D721Med (cell line): ENCODE measurements around the gene XG.

ENCODE experiments used
- DNase-seq: peaks from one replicate; pipeline ENCODE4 v3.0.0; 2011; ENCODE audit warnings: low spot score; ENCODE audit not compliant: insufficient read length
- FAIRE-seq: peaks from 2 replicates; lab custom pipeline; 2011; peaks lifted over from hg19 to GRCh38; lab: Jason Lieb, UNC
- TF ChIP-seq, protein P1 (sequence below): IDR thresholded peaks from 2 replicates; pipeline ENCODE4 v1.5.1; 2012; ENCODE audit warnings: mild to moderate bottlenecking, control low read depth; ENCODE audit not compliant: insufficient read depth; ENCODE audit errors: missing control alignments

XG gene

DNA sequence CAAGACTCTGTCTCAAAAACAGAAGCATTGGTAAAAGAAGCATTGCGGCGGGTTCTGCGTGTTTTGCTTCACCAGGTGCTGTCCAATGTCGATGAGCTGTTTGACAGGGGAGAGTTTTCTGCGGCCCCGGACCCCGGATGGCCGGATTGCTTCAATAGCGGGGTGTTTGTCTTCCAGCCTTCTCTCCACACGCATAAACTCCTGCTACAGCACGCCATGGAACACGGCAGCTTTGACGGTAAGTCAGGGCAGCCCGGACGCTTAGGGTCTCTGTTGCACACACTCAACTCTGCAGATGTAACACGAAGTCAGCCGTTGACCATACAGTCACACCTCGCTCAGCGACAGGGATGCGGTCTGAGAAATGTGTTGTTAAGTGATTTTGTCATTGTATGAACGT, 103.1 kb downstream of the XG start:
- TF ChIP-seq, protein P1, sequence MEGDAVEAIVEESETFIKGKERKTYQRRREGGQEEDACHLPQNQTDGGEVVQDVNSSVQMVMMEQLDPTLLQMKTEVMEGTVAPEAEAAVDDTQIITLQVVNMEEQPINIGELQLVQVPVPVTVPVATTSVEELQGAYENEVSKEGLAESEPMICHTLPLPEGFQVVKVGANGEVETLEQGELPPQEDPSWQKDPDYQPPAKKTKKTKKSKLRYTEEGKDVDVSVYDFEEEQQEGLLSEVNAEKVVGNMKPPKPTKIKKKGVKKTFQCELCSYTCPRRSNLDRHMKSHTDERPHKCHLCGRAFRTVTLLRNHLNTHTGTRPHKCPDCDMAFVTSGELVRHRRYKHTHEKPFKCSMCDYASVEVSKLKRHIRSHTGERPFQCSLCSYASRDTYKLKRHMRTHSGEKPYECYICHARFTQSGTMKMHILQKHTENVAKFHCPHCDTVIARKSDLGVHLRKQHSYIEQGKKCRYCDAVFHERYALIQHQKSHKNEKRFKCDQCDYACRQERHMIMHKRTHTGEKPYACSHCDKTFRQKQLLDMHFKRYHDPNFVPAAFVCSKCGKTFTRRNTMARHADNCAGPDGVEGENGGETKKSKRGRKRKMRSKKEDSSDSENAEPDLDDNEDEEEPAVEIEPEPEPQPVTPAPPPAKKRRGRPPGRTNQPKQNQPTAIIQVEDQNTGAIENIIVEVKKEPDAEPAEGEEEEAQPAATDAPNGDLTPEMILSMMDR = no peak
- no peak for FAIRE-seq
- DNase-seq = no peak

DNA sequence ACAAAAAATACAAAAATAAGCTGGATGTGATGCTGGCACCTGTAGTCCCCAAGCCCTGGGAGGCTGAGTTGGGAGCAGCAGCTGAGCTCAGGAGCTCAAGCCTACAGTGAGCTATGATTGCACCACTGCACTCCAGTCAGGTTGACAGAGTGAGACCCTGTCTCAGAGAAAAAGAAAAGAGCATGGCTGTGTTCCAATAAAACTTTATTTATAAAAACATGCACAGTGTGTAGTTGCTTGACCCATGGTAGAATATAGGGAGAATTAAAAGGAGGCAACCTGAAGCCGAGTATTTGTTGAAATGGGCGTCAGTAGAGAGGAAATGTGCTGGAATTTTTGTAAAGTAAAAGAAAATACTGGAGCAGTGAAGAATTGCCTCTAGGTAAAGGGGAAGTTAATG, 103.9 kb downstream of the XG start:
- TF ChIP-seq, protein P1 = no peak
- no peak for FAIRE-seq

DNA sequence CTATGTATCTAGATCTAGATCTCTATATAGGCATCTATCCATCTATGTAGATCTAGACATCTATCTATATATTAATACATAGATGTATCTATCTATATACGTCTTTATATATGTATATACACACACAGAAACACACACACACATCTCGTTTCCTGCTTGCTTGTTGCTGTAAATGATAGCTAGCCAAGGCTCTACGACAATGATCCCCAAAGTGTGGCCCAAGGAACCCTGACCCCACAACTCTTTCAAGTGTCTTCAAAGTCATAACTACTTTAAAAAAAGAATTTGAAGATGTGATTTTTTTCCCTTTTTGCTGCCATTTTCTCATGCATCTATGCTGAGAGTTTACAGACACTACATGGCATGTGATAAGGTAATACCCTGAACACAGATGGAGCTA, 105.7 kb downstream of the XG start:
- no peak for FAIRE-seq
- TF ChIP-seq, protein P1 = no peak
- no peak for DNase-seq

More for the DNA sequence above, 103.9 kb downstream of the XG start:
- no peak for DNase-seq

DNA sequence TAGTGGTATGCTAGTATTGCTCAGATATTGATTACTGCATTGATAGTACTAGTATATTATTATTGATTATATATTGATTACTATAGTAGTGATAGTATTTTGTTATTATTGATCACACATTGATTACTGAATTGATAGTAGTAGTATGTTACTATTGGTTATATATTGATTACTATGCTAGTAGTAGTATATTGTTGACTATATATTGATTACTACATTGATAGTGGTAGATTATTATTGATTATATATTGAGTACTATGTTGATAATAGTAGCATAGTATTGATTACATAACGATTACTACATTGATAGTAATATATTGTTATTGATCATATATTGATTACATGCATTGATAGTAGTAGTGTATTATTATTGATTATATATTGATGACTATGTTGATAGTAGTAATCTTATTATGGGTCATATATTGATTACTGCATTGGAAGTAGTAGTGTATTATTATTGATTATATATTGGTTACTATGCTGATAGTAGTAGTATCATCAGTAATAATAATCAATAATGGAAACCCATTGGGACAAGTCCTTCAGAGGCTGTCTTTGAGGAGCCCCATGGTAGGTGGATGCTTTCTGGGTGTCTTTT, 107.5 kb downstream of the XG start:
- TF ChIP-seq, protein P1 = no peak
- no peak for FAIRE-seq
- DNase-seq = no peak

DNA sequence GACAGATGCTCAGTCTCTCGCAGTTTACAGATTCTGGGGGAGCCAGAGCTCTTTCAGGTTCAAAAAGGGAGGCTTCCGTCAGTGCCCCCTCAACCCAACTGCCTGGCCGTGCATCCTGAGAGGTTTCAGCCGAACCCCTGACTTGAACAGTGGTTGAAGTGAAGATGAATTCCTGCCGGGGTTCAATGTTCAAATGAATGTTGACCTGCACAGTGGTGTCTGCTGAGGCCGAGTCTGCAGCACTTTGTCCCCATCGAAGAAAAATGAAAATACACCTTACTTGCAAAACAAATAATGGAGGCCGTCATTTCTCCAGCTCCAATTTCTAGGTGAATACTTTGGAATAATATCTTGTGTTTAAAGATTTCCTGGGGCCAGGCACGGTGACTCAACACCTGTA, 110.6 kb downstream of the XG start:
- DNase-seq = no peak
- FAIRE-seq = no peak
- TF ChIP-seq, protein P1 = no peak

DNA sequence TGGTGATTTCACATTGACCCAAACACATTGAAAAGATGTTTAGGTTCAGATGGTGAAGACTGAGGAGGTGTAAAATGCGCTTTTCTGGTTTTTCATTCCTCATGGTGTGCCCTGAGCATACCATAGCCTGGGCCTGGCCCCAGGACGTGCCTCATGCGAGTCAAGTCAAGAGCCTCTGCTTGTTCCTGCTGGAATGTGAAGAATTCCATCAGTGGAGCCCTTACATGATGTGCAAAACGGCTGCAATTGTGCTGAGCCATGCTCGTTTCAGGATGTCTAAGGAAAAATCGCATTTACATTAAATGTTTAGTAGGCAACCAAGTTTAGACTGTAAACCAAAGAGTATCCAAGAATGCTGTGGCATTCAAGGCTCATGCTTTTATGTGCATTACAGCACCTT, 111.8 kb downstream of the XG start:
- FAIRE-seq (no peak), DNase-seq (no peak)
- TF ChIP-seq, protein P1 = no peak
